Esophagus muscularis mucosa (tissue), 4 donors: Measurements from ENCODE around the gene CGRRF1. TPM values are rescaled to one million over a fixed set of nuclear protein-coding genes. Genes with fewer than 3 reads are reported as not detected.

Experiments used
- DNase-seq: peaks from one replicate; pipeline ENCODE4 v3.0.0-alpha.2; 2017; ENCODE audit errors: extremely low spot score
- H3K27ac ChIP-seq, 4 donors: fragments of 200-600 bp; sonication (generic); replicated peaks in 1 of 4; 1 replicate in 3 of 4; 2 replicates in 1 of 4; pipeline ENCODE4 v1.5.1; 2016 to 2019; ENCODE audit warnings: mild to moderate bottlenecking in 1 of 4
- H3K27me3 ChIP-seq, 4 donors: fragments of 200-600 bp; sonication (generic); one replicate each; pipeline versions ENCODE4 v1.5.1 to v1.6.0; 2016 to 2019
- H3K36me3 ChIP-seq, 4 donors: fragments of 200-600 bp; sonication (generic); one replicate each; pipeline ENCODE4 v1.5.1; 2016 to 2019
- H3K4me1 ChIP-seq, 4 donors: fragments of 200-600 bp; sonication (generic); one replicate each; pipeline ENCODE4 v1.5.1; 2016 to 2019
- H3K4me3 ChIP-seq, 4 donors: fragments of 200-600 bp; sonication (generic); 1 replicate in 2 of 4; 2 replicates in 2 of 4; pipeline ENCODE4 v1.5.1; 2016 to 2019; ENCODE audit warnings: mild to moderate bottlenecking in 4 of 4, moderate library complexity in 1 of 4
- H3K9me3 ChIP-seq, 4 donors: fragments of 200-600 bp; sonication (generic); 1 replicate in 3 of 4; 2 replicates in 1 of 4; pipeline ENCODE4 v1.5.1; 2016 to 2019
- EP300 ChIP-seq: sonication (generic); formaldehyde crosslinking; IDR thresholded peaks from one replicate; pipeline ENCODE4 v1.6.1; 2017; ENCODE audit warnings: antibody characterized with exemption
- POLR2A ChIP-seq: fragments of 450-650 bp; IDR thresholded peaks from one replicate; pipeline ENCODE4 v1.6.1; 2017; ENCODE audit warnings: antibody characterized with exemption, moderate library complexity, mild to moderate bottlenecking, low read depth
- POLR2AphosphoS5 ChIP-seq, 2 donors: sonication (generic); formaldehyde crosslinking; IDR thresholded peaks; one replicate each; pipeline ENCODE4 v1.6.1; 2017; ENCODE audit warnings: antibody characterized with exemption in 2 of 2
- WGBS: methylation state at CpG from one replicate; pipeline ENCODE4 v1.1.5; 2018; 5-methylcytosine and 5-hydroxymethylcytosine counted together
- intact Hi-C: fragments of 100-400 bp; cut with DNase I; formaldehyde crosslinking; loops from one replicate; pipeline ENCODE4 v1.15.1; 2023
- total RNA-seq, 4 donors: library from RNA; depleted of rRNA; stranded (reverse); fragments of >200 nt; gene quantifications; one replicate each; pipeline versions ENCODE4 v1.1.0 to v1.2.1, GENCODE V29; 2016
- TF ChIP-seq, protein P1 (sequence below), 3 experiments: fragments of 200-600 bp in 2 of 3; fragments of 450-650 bp in 1 of 3; sonication (generic) in 2 of 3; IDR thresholded peaks; one replicate each; pipeline ENCODE4 v1.5.1; 2017 to 2019; ENCODE audit warnings: antibody characterized with exemption in 3 of 3, mild to moderate bottlenecking in 2 of 3, moderate library complexity in 1 of 3

The CGRRF1 gene
- total RNA-seq, 4 donors from 2014 or later: 10.7 to 28.2 (median 21.8) TPM

DNA sequence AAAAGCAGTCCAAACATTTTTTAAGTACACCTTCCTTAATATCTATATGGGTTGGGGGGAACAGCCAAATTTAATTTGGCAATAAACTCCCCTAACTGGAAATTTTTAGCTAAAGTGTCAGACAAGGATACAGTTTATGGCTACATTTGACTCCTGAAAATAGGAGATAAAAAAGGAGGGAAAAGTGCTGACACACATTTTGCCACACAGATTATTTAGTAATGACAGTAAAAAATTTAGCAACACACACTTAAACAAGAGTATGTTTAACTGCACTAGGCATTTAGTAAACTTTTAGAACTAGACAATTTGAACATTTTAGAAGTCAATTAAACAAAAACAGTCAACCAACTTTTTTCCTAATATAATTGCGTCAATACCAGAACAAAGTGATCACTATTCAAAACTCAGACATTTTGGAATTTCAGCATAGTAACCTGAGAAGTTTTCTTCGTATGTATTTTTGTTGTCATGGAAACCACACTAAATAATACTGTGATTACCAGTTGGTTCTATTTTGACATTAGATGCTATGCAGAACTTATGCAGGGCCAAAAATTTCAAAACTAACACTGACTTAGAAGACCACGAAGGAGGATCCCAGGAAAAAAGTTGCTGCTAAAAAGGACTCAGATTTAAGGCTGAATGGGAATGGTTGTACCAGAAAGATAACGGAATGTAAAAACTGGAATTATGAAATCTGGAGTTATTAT lies 34.4 kb upstream of the CGRRF1 start:
- H3K4me1 ChIP-seq: peaks cover 5 to 27% (median 18%) of the 10 kb centered on the region in 4 donors
- DNase-seq: no peak
- H3K9me3 ChIP-seq: no peaks in the 10 kb centered on the region
- no peak overlapping the region for H3K4me3 ChIP-seq
- H3K27ac ChIP-seq: no peak overlapping the region
- peaks cover 0 to 48% (median 12%) of the 10 kb centered on the region in 4 donors for H3K36me3 ChIP-seq
- TF ChIP-seq, protein P1, sequence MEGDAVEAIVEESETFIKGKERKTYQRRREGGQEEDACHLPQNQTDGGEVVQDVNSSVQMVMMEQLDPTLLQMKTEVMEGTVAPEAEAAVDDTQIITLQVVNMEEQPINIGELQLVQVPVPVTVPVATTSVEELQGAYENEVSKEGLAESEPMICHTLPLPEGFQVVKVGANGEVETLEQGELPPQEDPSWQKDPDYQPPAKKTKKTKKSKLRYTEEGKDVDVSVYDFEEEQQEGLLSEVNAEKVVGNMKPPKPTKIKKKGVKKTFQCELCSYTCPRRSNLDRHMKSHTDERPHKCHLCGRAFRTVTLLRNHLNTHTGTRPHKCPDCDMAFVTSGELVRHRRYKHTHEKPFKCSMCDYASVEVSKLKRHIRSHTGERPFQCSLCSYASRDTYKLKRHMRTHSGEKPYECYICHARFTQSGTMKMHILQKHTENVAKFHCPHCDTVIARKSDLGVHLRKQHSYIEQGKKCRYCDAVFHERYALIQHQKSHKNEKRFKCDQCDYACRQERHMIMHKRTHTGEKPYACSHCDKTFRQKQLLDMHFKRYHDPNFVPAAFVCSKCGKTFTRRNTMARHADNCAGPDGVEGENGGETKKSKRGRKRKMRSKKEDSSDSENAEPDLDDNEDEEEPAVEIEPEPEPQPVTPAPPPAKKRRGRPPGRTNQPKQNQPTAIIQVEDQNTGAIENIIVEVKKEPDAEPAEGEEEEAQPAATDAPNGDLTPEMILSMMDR (IDR thresholded peaks at IDR 0.05): no peak
- TF ChIP-seq POLR2A (no peak), POLR2AphosphoS5 (IDR thresholded peaks at IDR 0.05) (no peak), EP300 (no peak)
- no peaks in the 10 kb centered on the region for H3K27me3 ChIP-seq
- WGBS: 51% methylated on average over 4 of the region's 4 CpGs
- intact Hi-C loops: no loop called here

DNA sequence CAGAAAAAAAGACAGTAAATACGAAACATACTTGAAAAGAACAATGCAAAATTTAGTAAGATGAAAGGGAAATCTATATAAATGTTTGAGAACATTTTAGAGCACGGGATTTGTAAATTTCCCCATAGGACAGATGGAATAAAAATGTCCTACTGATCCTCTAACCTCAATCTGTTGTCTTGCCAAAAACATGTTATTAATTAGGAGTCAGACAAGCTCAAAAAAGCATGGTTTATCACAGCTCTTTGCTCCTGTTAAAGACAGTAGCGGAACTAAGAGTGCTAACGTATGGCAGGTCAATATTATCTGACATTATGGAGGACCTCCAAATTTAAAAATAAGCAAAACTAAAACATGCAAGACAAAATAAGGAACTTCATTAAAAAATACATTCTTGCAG lies 33.8 kb upstream of the CGRRF1 start:
- H3K4me1 ChIP-seq: peaks cover 5 to 31% (median 18%) of the 10 kb centered on the region in 4 donors
- H3K36me3 ChIP-seq: peaks cover 0 to 44% (median 12%) of the 10 kb centered on the region in 4 donors
- H3K27ac ChIP-seq: no peak overlapping the region
- intact Hi-C loops: no loop called here
- H3K4me3 ChIP-seq: no peak overlapping the region
- DNase-seq: no peak
- WGBS: 70% methylated on average over 4 of the region's 4 CpGs
- TF ChIP-seq POLR2AphosphoS5 (IDR thresholded peaks at IDR 0.05) (no peak), EP300 (no peak), POLR2A (no peak)
- TF ChIP-seq, protein P1 (IDR thresholded peaks at IDR 0.05): no peak
- H3K9me3 ChIP-seq: no peaks in the 10 kb centered on the region
- no peaks in the 10 kb centered on the region for H3K27me3 ChIP-seq

DNA sequence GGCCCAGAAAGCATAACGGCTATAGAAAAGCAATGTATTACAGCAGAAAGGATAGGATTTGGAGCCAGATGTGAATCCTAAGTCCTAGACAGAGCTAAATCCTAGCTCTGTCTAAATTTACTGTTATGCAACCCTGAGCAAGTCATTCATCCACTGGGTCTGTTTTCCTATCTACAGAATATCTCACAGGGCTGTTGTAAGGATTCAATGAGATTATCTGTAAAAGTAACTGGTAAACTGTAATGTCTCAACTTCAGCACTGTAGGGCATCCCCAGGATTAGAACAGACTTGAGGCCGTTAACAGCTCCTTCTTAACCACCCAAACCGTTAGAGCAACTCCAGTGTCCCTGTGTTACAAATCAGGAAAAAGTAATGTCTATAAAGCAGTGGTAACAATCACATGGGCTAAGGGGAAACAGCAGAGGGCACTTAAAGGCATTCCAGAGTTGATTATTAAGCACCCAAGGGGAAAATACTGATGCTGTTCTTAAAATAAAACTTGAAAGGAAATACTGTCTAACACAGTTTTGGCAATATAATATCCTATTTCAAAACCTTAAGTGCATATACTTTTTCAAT lies 31.0 kb upstream of the CGRRF1 start:
- no peaks in the 10 kb centered on the region for H3K27me3 ChIP-seq
- peaks cover 17 to 34% (median 22%) of the 10 kb centered on the region in 4 donors for H3K4me1 ChIP-seq
- no peak overlapping the region for H3K4me3 ChIP-seq
- WGBS: 88% methylated on average over 3 of the region's 3 CpGs
- H3K36me3 ChIP-seq: peaks cover 0 to 42% (median 21%) of the 10 kb centered on the region in 4 donors
- no peak for TF ChIP-seq POLR2AphosphoS5 (IDR thresholded peaks at IDR 0.05)
- no peak for TF ChIP-seq POLR2A
- TF ChIP-seq EP300: no peak
- H3K9me3 ChIP-seq: no peaks in the 10 kb centered on the region
- H3K27ac ChIP-seq: no peak overlapping the region
- no peak for DNase-seq
- intact Hi-C loops: no loop called here

DNA sequence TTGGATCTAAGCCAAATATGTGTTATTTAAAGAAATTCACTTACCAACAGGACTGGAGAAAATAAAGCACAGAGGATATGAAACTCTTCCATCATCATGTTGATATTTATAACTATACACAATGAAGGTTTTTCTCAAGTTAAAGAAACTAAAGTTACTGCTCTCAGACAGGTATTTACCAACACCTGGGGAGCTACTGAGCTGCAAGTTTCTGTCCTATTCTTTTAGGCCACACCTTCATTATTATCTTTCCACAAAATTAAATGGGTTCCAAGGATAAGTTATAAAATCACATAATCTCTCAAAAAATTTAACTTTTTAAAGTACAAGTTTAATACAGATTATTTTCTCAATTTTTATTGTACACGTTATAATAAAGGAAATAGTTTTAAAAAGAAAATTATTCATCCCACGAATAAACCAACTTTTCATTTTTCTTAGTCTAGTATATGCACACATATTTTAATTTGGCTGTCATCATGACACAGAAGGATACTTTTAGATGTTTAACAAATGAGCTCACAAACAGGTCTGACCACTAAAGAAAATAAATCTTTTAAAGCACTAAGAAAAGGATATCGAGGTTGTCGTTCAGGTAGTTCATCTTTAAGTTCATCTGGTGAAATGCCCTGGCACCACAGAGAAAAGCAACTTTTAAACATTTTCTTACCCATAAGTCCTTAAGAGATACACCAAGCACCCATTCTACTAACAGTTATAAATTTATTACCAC lies 28.7 kb upstream of the CGRRF1 start:
- Histone ChIP-seq H3K4me3 (no peak overlapping the region), H3K36me3 (peaks cover 0 to 40% (median 21%) of the 10 kb centered on the region in 4 donors), H3K9me3 (no peaks in the 10 kb centered on the region), H3K27ac (no peak overlapping the region), H3K4me1 (peaks cover 8 to 35% (median 21%) of the 10 kb centered on the region in 4 donors), H3K27me3 (no peaks in the 10 kb centered on the region)
- TF ChIP-seq EP300: no peak
- no peak for TF ChIP-seq POLR2AphosphoS5 (IDR thresholded peaks at IDR 0.05)
- TF ChIP-seq, protein P1 (IDR thresholded peaks at IDR 0.05): no peak
- TF ChIP-seq POLR2A: no peak
- DNase-seq: no peak
- intact Hi-C loops: no loop called here
- 85% methylated on average over 4 of the region's 4 CpGs for WGBS

DNA sequence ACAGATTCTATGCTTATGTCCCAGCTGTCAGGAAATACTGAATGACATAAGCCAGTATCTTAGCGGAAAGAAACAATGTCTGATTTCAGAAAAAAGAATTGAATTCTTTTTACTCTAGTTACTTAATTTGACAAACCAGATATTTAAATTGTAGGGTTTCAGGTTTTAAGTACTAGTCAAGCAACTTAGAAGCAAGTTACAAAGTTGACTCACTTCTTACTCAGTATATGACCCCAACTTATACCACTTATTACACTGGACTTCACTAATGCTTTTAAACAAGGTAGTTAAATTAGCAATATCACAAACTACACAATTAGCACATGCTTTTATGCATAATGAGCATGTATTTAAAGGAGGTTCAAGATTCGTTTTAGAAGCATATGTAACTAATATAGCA lies 28.0 kb upstream of the CGRRF1 start:
- no peak overlapping the region for H3K4me3 ChIP-seq
- intact Hi-C loops: no loop called here
- H3K36me3 ChIP-seq: peaks cover 0 to 40% (median 21%) of the 10 kb centered on the region in 4 donors
- WGBS: 90% methylated on average over 2 of the region's 2 CpGs
- no peak overlapping the region for H3K27ac ChIP-seq
- TF ChIP-seq EP300 (no peak), POLR2A (no peak), POLR2AphosphoS5 (IDR thresholded peaks at IDR 0.05) (no peak)
- TF ChIP-seq, protein P1 (IDR thresholded peaks at IDR 0.05): no peak
- no peaks in the 10 kb centered on the region for H3K27me3 ChIP-seq
- peaks cover 8 to 34% (median 26%) of the 10 kb centered on the region in 4 donors for H3K4me1 ChIP-seq
- no peak for DNase-seq
- H3K9me3 ChIP-seq: no peaks in the 10 kb centered on the region
